ENCODE data around the gene RREB1. TPM values are rescaled to one million over a fixed set of nuclear protein-coding genes. Genes with fewer than 3 reads are reported as not detected.
A peak's percentile ranks its signal among the peaks of the same experiment; 100 is the strongest.

The RREB1 gene
- total RNA-seq, 1 donor from 2014 or later = 17.5 TPM

DNA sequence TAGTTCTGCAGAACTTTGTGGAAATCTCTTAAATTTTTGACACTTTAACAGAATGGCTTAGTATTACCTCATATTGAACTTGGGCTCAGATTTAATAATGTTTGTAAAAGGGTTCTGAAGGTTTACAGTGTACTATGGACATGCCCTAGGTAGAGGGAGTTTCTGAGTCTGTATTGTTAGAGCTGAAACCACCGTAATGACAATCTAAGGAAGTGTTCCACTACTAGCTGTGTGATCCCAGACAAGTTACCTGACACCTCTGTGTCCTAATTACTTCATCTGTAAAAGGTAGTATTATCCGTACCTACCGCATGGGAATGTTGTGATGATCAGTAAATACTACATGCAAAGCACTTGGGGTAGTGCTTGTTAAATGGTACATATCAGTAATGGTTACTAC, 86.9 kb downstream of the RREB1 start:
- DNase-seq (ENCODE audit: low read depth in 2 of 2) = no peak

DNA sequence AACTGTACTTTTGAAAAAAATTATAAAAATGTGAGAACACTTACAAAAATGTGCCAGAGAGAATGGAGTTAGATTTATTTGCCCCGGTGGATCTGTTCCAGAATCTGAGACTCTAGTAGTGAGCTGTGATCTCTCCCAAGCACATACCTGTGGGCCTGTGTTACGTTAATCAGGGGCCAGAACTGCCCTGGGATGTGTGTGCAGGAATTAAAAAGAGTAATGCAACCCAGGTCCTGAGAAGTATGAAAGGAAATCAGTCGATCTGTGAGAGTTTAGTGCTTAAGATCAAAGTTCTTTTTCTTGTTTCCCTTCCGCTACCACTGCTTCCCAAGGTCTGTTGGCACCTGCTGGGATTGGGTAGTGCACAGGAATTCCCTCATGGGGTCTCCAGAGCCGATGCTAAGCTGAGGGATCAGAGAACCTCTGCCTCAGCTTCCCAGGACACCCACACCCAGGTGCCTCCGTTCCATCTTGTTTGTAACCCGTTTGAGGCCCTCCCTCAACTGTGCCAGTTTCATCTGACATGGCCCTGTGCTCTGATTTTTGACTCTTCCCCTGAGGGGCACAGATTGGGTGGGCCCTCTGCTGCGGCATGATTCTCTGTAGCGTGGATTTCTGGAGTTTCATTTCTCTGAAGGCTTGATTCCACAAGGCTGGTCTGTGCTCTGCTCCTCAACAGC, 87.7 kb downstream of the RREB1 start:
- DNase-seq (ENCODE audit: low read depth in 2 of 2) = no peak

DNA sequence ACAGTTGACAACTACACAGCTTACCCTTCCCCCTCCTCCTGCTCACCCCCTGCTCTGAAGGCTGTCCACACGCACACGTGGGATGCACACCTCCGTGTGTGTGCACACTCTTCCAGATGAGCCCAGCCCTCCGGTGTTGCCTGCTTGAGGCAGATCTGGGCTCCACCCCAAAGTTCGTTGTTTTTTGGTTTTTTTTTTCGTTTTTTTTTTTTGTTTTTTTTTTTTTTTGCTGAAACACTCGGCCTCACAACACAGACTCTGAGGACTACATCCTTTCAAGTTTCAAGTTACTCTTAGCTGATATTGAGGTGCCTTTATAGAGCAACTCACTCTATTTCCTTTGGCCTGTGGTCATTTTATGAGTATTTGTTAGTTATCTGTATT, 88.2 kb downstream of the RREB1 start:
- no peak for DNase-seq (ENCODE audit: low read depth in 2 of 2)

- peak in 1 of 2 donors; percentile 35 for DNase-seq (ENCODE audit: low read depth in 2 of 2)
These were observed 89.0 kb downstream of the RREB1 start for GRCh38 chr6:7196685-7197283.

- no peak for DNase-seq (ENCODE audit: low read depth in 2 of 2)
These were observed 90.0 kb downstream of the RREB1 start for GRCh38 chr6:7197747-7198146.

GRCh38 chr6:7198833-7199800, 91.4 kb downstream of the RREB1 start:
- DNase-seq (ENCODE audit: low read depth in 2 of 2) = no peak

DNA sequence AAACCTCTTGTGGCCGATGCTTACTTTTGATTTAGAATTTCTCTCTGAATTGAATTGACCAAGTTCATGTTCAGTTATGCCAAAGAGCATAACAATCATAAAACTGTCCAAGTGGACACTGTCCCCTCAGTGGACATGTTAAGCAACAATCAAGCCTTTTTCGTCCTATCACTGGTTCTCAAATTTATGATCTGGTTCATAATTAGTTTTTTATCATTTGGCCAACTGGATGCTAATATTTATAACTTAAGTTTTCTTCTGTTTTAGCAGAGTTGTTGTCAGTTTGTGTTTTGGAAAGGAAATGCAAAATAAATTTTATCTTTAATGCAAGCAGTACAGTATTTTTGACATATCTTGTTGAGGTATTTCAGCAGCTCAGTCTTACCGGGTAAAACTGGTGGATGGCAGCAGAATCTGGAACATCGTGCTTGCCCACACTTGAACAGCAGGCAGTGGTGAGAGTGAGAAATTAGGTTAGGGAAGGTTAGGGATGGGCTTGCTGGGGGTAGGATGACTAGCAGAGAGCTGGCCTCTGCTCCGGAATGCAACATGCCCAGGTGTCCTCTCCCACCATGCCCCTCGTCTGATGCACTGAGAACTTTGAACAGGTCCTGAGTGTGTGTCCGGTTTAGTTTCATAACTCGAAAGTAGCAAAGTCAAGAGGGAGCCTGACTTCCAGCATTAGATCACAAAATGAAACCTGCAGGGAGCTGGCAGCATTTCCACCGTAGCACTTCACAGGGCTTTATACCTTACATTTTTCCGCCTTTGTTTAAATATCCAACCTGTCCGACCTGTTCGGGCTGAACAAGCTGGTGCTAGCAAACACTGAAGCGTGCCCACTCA, 93.1 kb downstream of the RREB1 start:
- no peak for DNase-seq (ENCODE audit: low read depth in 2 of 2)

GRCh38 chr6:7201444-7201731, 93.6 kb downstream of the RREB1 start:
- DNase-seq (ENCODE audit: low read depth in 2 of 2) = no peak

GRCh38 chr6:7201732-7202541, 94.2 kb downstream of the RREB1 start:
- DNase-seq (ENCODE audit: low read depth in 2 of 2) = no peak

GRCh38 chr6:7202950-7203349, 95.2 kb downstream of the RREB1 start:
- DNase-seq (ENCODE audit: low read depth in 2 of 2) = no peak

GRCh38 chr6:7203939-7204338, 96.2 kb downstream of the RREB1 start:
- DNase-seq (ENCODE audit: low read depth in 2 of 2) = no peak

- no peak for DNase-seq (ENCODE audit: low read depth in 2 of 2)
These were observed 97.0 kb downstream of the RREB1 start for GRCh38 chr6:7204726-7205125.

- no peak for DNase-seq (ENCODE audit: low read depth in 2 of 2)
These were observed 100.0 kb downstream of the RREB1 start for GRCh38 chr6:7207720-7208119.

- DNase-seq (ENCODE audit: low read depth in 2 of 2) = no peak
These were observed 105.7 kb downstream of the RREB1 start for GRCh38 chr6:7213416-7213815.

- DNase-seq (ENCODE audit: low read depth in 2 of 2) = no peak
These were observed 106.7 kb downstream of the RREB1 start for GRCh38 chr6:7214468-7214867.

DNA sequence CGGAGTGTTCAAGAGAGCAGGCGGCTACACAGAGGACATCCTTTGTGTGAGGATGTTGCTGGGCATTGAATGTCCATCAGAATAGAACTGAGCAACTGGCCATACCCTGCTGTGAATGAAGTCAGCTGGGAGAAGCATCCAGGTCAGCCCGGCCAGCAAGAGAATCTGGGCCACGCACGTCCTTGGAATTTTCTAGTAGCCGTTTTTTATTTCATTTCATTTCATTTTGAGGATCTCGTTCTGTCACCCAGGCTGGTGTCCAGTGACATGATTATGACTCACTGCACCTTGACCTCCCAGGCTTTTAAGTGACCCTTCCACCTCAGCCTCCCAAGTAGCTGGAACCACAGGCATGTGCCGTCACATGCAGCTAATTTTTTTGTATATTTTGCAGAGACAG, 107.4 kb downstream of the RREB1 start:
- DNase-seq (ENCODE audit: low read depth in 2 of 2) = no peak

GRCh38 chr6:7215798-7216231, 108.1 kb downstream of the RREB1 start:
- DNase-seq (ENCODE audit: low read depth in 2 of 2) = no peak

- DNase-seq (ENCODE audit: low read depth in 2 of 2) = no peak
These were observed 109.3 kb downstream of the RREB1 start for GRCh38 chr6:7216941-7217621.

DNA sequence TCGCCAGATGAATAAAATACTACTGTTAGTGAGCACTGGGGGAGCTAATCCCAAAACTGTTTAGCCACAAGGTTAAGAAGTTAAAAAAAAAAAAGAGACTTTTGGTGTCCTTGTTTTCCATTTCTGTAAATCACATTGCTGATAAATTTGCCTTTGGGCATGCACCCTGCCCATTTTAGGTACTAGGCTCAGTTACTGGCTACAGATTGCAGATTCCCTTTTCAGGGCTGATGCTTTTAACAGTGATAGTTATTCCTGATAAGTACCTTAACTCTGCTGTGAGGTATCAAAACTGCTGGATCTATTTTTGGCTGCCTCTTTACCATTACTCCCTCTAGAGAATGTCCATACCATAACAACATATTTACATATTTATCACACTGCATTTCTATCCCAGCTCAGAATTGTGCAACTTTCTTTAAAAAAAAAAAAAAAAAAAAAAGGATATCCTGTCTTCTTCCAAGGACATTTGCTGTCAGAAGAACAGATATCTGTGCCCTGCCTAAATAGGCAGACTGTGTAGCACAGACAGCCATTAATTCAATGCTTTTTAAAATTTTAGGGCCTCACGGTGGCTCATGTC, 110.7 kb downstream of the RREB1 start:
- no peak for DNase-seq (ENCODE audit: low read depth in 2 of 2)

- DNase-seq (ENCODE audit: low read depth in 2 of 2) = peak in 1 of 2 donors; percentile 38
These were observed 111.5 kb downstream of the RREB1 start for GRCh38 chr6:7219310-7219709.
